NCI-H2227 treated with DMSO at 0.1 percent for 48 hours (cell line): Measurements from ENCODE around the gene SHH.
"Not testable (repeated sequence)": the region's sequence is repeated elsewhere in the genome, so short reads cannot be mapped to it uniquely, and the experiment has no call there.

Source experiments
- DNase-seq: peaks from one replicate; lab custom pipeline; 2025; lab: John Stamatoyannopoulos, UW

Gene SHH

DNA sequence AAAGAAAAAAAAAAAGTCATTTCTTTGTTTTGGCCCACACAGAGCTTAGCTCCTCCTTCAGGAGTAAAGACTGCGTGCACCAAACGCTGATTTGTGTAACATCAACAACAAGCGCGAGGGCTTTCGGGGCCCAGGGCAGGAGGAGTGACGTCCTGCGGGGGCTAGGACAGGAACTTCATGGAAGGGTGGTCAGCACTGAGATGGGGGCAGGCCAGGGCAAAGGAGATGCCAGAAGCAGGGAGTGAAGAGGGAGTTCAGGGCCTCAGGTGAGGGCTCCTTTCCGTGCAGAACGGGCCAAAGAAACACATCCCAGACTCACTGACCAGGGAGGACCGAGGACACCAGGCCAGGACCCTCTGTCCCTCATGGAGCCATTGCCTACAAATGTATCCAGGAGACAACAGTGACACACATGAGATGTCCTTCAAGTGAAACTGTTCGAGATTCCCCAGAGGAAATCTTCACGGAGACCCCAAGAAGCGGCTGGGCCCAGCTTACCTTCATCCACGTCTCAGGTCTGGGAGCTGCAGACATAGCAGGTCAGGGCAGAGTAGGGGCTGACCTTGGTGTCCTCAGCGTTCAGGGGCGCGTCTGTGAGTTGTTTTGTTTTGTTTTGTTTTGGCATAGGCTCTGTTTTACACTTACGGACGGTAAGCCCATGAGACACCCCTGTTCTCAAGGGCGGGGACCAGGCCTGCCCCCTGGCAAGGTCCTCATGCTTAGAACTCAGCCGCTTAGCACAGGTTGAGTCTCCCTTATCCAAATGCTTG lies 30.4 kb upstream of the SHH start:
- no peak for DNase-seq

DNA sequence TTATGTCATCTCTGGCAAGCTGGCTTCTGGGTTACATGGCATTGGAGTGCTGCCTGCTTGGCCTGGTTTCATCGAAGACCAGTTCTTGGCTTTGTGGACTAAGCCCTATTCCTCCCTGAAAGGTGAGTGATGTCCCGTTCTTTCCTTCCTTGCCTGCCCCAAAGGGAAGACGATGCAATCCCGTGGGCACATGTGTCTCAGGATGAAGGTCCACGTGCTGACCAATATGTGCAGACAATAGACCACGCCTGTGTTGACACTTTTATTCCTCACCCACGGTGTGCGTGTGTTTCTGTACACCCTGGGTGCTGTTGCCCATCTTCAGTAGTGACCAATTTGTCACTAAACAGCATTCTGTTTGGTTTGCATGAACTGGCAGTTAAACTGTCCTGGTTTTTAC lies 28.6 kb upstream of the SHH start:
- DNase-seq, result no peak

DNA sequence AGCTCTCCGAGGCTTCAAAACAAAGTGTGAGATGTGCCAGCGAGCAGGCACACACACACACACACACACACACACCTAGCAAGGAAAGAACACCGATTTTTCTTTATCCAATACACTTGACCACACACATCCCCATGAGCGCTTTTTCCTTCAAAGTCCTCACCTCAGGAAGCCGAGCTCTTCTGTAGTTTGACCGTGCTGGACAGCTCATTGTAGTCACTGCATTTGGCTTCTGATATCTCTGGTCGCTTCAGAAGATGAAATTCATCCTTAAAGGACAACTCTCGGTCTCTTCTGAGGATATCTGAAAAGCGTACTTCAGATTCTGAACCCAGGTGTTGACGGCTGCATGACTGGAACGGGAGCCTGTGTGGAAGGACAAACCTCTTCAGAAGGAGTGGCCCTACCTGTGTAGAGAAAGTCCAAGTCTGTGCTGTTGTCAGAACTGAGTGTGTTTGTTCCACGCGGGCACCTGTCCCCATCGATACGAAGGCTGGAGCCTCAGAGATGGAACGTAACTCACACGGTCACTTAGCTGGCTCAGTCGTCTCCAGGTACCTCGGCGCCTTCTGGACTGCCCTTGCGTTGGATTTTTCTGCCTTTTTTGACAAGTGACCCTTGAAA lies 28.1 kb upstream of the SHH start:
- no peak for DNase-seq

DNA sequence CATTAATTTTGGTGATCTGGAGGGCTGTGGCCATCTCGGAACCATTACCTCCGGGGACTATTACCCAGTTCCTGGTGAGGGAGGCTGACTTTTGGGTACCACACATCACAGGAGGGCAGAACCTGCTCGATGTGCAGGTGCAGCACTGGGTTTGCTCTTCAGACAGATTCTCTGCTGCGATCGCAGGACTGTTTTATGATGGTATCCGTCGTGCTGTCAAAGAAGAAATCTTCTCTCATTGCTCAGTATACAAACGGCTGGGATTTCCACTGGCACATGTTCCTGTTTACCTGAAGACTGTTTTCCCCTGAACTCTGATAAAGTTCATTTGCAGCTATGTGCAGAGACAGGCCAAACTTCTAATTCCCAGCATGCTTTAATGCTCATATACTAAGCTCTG lies 27.2 kb upstream of the SHH start:
- no peak for DNase-seq

DNA sequence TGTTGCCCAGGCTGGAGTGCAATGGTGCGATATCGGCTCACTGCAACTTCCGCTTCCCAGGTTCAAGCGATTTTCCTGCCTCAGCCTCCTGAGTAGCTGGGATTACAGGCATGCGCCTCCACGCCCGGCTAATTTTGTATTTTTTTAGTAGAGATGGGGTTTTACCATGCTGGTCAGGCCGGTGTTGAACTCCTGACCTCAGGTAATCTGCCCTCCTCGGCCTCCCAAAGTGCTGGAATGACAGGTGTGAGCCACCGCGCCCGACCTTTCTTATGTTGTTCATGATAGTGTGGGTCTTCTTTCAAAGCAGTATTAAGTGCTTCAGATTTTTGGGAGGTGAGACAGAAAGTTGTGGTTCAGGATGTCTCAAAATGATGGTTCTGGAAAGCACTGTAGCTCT lies 26.0 kb upstream of the SHH start:
- not testable (repeated sequence) for DNase-seq

DNA sequence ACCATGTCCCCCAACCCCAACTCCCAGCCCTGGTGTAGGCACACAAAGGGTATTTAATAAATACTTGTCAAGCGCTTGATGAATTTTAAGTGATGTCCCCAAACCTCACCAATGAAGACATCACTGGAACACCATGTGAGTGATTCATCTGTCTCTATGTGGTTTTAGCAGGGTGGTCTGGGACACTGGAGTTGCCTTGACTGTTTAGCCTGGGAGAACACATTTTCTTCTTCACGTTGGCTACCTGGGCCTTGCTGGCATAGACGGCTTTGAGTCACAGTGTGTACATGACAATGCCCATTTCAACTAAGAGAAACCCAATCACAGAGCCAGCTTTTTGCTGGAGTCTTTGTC lies 24.8 kb upstream of the SHH start:
- DNase-seq, result no peak

DNA sequence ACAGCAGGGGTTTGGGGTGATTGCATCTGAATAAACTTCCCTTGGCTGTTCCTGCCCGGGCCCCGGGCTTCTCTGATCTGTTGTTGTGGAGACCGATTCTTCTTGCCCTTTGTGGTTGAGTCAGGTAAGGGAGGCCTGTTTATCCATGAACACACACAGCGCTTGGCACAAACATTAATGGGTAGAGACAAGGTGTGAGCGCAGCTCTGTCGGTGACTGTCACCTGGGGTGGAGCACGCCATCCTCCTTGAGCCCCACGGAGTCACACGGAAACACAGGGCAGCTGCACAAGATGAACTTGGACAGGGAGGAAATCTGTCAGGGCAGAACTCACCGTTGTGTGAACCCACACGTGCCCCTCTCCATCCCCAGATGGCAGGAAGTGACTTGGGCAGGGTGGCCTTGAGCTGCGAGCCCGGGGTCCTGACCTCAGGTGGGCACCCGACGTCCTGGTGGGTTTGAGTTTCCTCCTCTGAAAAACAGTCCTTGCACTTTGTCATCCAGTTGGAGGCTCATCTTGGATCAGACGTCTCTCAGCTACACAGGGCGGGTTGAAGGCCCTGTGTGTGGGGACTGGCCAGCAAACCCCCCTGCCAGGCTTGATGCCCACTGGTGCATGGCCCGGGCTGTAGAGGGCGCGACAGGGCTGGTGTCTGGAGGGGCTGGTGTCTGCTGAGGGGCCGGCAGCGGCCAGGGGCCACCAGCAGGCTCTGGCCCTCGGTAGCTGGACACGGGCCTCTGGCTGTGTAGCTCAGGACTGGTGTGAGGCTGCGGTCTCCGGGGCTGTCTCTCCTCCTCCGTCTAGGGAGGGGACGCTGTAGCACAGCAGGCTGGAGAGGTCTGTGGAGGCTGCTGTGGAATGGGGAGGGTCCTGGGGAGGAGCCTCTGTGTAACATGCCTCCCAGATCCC lies 24.2 kb upstream of the SHH start:
- DNase-seq, result no peak

DNA sequence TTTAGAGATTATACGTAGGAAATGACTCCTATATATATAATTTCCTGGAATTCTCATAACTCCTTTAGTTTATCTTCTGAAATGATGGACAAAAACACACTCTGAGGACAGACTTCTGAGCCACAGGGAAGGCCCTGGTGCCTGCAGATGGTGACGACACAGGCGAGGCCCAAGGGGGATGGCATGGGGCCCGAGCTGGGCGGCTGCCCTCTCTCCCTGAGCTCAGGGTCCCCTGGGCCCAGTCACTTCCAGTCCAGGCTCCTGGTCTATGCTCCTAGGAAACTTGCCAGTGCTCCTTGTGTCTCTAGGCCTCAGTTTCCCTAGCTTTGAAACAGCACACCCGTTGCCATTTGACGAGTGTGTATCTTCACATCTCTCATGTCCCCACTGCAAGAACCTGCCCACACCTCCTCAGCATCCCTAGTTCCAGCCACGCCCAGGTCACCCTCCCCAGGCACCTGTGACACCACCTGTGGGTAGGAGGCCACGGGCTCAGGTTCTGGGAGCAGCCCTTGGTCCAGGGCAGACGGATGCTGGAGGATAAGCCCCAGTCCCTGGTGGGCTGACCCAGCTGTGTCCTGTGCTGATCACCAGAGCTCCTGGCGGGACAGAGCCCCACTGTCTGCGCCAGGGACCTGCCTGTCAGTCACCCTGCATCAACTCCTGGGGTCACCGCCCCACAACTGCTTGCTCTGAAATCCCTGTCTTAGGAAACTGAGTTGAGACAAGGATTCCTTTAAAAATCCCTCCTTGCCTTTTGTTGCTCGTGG lies 23.4 kb upstream of the SHH start:
- no peak for DNase-seq

DNA sequence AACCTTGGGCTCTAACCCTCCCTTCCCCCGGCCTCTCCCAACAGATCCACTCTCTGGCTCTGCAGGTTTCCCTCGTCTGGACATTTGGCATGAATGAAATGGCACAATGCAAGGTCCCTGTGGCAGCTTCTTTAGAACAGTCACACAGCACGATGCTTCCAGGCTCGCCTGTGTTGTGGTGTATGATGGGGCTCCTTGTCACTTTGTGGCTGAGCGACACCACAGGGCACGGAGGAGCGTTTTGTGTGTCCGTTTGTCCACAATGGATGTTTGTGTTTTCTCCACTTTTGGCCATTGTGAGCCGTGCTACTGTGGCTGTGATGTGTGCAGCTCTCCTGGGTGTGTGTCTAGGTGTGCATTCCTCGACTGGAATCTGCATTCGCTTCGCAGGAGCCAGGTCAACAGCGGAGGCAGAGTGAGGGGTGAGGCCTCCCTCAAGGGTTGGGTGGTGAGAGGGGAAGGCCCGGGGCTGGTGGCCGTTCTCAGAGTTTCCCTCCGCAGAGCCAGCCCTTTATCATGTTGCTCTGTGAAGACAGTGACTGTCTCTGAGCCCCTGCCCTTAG lies 22.3 kb upstream of the SHH start:
- no peak for DNase-seq

DNA sequence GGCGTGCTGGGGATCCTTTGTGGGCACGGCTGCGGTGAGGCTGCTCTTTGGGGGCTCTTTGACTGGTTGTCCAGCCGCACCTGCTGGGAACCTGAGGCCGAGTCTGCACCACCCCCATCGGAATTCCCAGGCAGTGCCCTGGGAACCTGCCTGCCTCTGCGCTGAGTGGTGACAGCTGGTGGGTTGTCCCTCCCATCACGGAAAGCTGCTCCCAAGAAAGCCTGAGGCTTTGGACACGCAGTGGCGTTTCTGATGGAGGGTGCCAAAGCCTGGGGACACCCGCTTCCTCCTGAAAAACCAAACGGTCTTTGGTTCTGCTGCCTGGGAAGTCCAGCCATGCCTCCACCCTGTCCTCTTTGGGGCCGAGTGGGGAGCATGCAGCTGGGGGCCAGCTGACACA lies 21.4 kb upstream of the SHH start:
- no peak for DNase-seq

DNA sequence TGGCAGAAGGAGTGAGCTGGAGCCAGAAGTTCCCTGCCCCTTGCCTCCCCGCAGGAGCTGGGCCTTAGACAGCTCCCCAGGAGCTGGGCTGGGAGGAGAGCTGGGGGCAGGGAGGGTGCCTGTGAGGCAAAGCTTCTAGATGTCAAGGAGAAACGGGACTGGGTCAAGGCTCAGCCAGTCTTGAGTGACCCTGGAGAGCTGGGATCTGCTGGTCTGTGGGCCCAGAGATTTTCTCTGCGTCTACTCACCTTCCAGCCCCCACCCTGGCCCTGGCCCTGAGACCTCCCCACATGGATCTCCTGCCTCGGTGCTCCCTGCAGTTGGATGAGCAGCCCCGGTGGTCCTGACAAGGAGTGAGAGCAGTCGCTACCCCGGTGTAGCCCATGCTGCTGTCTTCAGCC lies 20.3 kb upstream of the SHH start:
- no peak for DNase-seq

DNA sequence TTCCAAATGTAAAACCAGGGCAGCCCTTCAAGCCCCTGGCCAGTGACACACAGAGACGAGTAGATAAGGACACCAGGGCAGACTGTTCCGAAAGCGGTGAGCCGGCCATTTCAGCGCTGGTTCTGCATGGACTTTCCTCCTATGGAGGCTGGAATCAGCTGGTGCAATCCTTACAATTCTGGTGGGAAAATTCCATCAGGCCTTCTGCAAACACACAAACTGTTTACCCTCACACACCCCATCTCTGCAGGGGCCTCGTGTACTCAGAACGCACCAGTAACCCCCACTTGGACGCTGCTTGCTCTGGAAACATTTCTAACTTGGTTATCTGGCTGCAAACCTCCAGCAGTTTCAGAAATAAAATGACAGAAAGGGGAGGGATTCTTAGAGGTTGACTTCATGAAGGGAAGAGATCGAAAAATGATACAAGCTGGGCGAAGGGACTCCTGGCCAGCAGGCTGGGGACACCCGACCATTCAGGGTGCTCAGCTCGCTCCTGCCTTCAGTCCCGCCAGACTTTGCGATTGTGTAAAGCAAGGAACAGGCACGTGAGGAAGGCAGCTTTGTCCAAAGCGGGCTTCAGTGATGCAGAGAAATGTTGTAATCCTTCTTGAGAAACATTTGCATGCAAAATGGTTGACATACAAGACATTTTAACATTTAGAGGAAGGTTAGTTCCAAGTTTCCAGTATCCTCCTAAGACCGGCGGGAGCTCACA lies 19.7 kb upstream of the SHH start:
- DNase-seq, result no peak

DNA sequence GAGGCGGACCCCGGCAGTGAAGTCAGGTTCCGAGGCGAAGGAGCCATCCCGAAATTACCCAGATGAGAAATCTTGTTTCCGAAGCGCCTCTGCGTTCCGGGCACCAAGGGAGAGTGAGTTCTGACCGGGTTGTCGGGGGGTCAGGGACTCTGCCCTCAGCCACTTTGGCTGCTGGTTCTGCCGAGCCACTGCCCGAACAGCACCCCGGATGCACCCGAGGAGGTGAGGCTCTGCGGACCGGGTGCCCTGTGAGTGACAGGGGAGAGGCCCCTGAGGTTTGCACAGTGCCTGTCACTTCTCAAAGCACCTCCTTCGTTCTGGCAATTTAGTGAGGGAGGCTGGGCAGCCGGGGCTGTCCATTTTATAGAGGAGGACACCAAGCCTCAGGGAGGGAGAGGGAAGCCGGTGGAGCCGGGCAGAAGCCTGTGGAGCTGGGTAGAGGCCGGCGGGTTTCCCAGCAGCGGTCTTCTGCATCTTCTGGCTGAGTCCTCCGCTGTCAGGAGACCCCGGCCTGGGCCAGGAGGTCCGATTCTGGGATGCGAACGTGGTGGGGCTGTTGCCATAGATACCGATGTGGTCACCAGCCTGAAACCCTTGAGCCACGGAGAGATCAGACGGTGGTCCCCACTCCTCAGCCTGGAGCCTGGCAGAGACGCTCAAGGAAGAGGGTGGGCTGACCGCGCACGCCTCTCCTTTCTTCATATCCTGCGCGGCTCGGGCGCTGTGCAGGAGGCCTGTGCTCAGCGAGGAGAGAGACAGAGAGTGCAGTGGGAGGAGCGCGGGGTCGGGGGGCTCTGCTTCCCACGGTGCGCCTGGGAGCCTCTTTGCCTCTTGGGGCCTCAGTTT lies 18.9 kb upstream of the SHH start:
- no peak for DNase-seq

DNA sequence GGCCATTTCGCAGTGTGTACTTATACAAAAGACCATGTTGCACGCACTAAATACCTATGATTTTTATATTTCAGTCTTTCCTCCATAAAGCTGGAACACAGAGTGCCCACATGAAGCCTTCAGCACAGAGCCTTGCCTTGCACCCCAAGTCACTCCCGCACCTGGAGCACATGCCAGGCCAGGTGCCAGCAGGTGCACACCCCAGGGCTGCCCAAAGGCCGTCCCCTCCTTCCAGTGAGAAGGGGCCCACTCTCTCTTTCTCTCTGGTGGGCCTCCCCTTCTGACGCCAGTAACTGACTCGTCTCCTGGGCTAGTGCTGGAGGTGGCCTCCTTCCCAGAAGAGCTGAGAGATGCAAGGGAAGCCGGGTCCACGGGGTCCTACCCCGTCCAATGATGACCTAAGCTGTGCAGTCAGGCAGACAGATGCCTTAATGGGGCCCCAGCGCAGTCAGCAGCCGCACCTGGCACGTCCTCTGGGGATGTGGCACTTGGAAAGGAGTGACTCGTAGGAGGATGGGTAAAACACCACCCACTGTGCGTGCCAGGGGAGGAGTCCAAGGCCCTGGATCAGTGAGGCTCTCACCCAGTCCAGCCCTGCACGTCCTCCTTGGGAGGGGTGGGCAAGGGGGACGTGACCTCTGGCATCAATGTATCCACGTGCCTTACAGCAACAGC lies 17.7 kb upstream of the SHH start:
- DNase-seq, result no peak

DNA sequence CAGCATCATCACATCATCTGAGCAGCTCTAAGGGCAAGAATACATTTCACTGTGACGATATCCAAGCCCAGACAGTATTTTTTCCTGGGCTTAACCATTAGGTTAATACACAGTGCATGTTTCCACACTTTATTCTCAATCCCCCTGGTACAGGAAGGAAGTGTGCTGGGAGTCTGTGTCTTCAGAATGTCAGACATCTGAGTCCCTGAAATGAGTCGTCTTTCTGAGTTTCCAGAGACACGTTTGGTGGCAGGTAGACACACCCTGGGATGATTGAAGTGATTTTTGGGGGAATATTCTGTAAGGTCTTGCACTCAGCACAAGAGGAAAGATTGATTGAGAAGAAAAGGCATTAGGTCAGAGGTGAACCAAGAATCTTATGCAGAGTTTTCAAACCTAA lies 13.1 kb upstream of the SHH start:
- DNase-seq, result no peak

DNA sequence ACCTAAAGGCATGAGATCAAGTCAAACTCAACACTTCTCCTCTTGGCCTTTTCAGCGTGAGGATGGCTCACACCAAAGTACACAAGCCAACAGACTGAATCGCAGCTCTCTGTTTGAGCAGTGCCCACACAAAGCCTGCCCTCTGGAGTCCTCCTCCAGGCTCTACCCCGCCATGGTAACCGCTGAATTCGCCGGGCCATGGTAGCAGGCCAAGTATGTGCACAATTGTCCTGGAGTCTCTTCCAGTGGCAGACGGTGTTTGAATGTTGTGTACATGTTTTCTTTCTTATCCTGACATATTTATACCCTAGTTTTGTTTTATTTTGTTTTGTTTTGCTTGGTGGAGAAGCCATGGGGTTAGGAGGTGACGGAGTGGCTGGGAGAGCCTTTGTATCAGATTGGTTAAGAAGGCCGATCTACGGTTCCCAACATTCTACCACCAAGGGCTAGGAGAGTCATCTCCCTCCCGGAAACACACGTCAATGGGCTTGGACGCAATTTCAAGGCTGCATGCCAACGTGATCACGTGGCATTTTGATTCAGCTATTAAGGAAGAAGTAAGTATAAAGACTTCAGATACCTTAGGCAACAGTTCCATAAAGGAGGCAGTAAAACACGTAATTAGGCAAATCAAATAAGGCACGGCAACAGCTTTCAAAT lies 12.1 kb upstream of the SHH start:
- DNase-seq, result no peak

DNA sequence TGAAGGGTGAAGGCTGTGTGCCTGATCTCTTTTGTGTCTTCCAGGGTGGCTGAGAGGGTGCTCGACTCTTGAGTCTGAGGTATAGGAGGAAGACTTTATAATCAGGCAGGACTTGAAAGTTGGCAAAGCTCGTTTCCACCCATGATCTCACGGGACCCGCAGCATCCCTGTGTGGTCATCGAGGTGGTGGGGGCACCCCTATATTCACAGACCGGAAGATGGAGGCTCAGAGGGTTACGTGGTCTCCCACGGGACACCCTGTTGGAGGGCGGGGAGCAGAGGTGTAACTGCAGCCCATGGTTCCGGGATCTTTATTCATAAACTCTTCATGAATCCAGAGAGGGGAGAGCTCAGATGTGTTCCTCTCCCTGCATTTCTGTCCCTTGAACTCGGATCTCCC lies 9.6 kb upstream of the SHH start:
- no peak for DNase-seq

DNA sequence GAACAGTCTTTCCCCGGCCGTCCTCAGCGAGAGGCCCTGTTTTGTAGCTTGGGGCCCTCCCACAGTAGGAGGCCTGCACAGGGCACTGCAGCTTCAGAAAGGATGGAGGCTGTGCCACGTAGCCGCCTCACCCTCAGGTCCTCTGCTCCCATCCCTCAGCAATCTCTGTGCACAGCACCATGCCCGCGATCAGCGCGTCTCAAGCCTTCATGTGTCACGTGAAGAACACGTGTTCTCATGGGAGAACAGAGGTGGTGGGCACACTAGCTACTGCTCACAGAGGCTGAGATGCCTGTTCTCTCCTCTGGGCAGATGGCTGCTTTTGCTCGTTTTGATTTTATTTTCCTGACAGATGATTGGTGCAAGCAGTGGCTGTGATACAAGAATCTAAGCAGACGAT lies 8.5 kb upstream of the SHH start:
- DNase-seq, result no peak

DNA sequence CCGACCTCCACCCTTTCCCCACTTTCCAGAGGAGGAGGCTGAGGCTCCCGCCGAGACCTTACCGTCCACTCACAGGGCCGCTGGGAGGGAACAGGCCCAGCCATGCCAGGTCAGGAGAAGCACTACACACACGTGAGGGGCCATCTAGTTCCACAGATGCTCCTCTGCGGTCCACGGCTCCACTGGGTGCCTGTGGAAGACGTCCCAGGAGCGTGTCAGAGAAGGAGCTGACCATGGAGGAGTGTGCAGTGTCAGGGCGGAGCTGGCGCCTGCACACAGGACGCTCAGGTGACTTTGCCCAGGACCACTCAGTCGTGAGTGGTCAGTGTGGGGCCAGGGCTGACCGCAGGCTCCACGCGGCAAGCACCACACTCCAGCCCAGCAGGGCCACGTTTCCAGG lies 8.0 kb upstream of the SHH start:
- no peak for DNase-seq
